H1 (cell line): ENCODE results near the gene ZNF283. TPM values are rescaled to one million over a fixed set of nuclear protein-coding genes. Genes with fewer than 3 reads are reported as not detected.

Experiments
- FOSL1 ChIP-seq: IDR thresholded peaks from 2 replicates; pipeline ENCODE4 v1.6.1; 2011; ENCODE audit warnings: mild to moderate bottlenecking, low read depth, low read length, moderate library complexity; ENCODE audit not compliant: insufficient read depth
- GABPA ChIP-seq: IDR thresholded peaks from 2 replicates; pipeline ENCODE4 v1.6.1; 2011; ENCODE audit warnings: mild to moderate bottlenecking, low read length, moderate library complexity, borderline replicate concordance; ENCODE audit not compliant: insufficient read depth
- JUND ChIP-seq: IDR thresholded peaks from 2 replicates; pipeline ENCODE4 v1.6.1; 2011; ENCODE audit warnings: mild to moderate bottlenecking, improper control_type of control experiment, low read length
- POLR2A ChIP-seq, 2 experiments: IDR thresholded peaks; 1 replicate in 1 of 2; 2 replicates in 1 of 2; pipeline ENCODE4 v1.6.1; 2011; ENCODE audit warnings: low read depth in 2 of 2, low read length in 2 of 2, mild to moderate bottlenecking in 2 of 2; ENCODE audit errors: control extremely low read depth in 1 of 2
- RBBP5 ChIP-seq: IDR thresholded peaks from 2 replicates; pipeline ENCODE4 v1.7.1; 2012; ENCODE audit warnings: low read depth, mild to moderate bottlenecking, inconsistent platforms, low read length, moderate library complexity, borderline replicate concordance
- SIN3A ChIP-seq, 2 experiments: IDR thresholded peaks in 1 of 2; conservative IDR thresholded peaks in 1 of 2; 2 replicates each; pipeline ENCODE4 v1.6.1; 2011 to 2012; ENCODE audit warnings: low read length in 2 of 2, improper control_type of control experiment in 1 of 2, low read depth in 1 of 2, mild to moderate bottlenecking in 1 of 2
- TEAD4 ChIP-seq: IDR thresholded peaks from 2 replicates; pipeline ENCODE4 v1.6.1; 2012; ENCODE audit warnings: low read depth, low read length, inconsistent platforms, mixed read lengths
- polyA plus RNA-seq, 7 experiments: library from polyadenylated mRNA; depleted of rRNA in 3 of 7; stranded (reverse) in 5 of 7; unstranded in 2 of 7; fragments of >200 nt in 5 of 7; fragments of 200-250 nt in 2 of 7; gene quantifications; 1 replicate in 5 of 7; 2 replicates in 1 of 7; 4 replicates in 1 of 7; pipeline versions ENCODE4 v1.2.1 to v1.2.3, GENCODE V29; 2011 to 2013; ENCODE audit warnings: missing spikeins in 2 of 7, mixed read lengths in 2 of 7
- total RNA-seq: library from RNA; stranded (reverse); fragmentation: NEBNext Ultra II Directional; extraction: Animal tissue kit (Norgen Biotek cat#: 25700); gene quantifications from 2 replicates; pipeline ENCODE4 v1.2.1, GENCODE V29; 2021
- TF ChIP-seq, protein P1 (sequence below): IDR thresholded peaks from 2 replicates; pipeline ENCODE4 v1.6.1; 2011; ENCODE audit warnings: low read length, improper control_type of control experiment
- TF ChIP-seq, protein P2 (sequence below): IDR thresholded peaks from 2 replicates; pipeline ENCODE4 v1.6.1; 2012; ENCODE audit warnings: inconsistent platforms

The ZNF283 gene
- total and polyA plus RNA-seq, 2 of the 8 experiments (the other 6 are each of a cell fraction or from before 2014, with no cell fraction given) = 1.1 to 4.3 TPM

DNA sequence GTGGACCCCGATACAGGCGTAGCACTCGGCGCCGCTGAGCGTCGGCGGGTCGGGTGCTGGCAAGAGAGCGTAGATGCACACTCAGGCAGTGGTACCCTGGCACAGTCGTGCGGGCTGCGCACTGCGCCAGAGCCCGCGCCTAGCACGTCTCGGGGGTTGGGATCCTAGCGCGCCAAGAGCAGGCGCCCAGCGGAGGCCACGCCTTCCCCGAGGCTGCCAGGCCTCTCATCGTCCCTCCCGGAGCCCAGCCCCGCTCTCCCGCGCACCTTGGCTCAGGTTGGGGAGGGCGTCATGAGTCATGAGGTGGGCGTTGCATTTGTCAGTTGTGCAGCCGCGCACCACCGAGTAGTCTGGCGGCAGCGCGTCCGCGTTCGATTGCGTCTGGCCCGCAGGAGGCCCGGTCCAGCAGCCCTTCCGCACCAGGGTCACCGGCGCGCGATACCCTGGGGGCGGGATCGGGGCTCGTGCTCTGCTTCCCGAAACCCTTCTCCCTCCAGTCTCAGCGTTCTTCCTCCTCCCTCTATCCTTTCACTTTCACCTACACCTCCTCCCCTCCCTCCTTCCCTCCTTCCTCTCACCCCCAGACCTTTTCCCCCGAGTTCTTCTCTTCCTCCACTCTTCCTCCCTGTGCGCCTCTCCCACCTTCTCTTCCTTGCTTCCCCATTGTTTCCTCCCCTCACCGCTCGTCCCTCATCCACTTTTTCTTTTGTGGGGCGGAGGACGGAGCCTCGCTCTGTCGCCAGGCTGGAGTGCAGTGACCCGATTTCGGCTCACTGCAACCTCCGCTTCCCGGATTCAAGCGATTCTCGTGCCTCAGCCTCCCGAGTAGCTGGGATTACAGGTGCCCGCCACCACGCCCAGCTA is 28.3 kb upstream of the ZNF283 start (continued):
- TF ChIP-seq, protein P1, sequence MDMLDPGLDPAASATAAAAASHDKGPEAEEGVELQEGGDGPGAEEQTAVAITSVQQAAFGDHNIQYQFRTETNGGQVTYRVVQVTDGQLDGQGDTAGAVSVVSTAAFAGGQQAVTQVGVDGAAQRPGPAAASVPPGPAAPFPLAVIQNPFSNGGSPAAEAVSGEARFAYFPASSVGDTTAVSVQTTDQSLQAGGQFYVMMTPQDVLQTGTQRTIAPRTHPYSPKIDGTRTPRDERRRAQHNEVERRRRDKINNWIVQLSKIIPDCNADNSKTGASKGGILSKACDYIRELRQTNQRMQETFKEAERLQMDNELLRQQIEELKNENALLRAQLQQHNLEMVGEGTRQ = no peak
- TF ChIP-seq TEAD4 (no peak), POLR2A (IDR thresholded peaks at IDR 0.05; ENCODE audit: control extremely low read depth in 1 of 2, low read depth in 2 of 2, low read length in 2 of 2) (peak in 1 of 2 experiments; percentile 37; a peak in 1 of 3 replicates), JUND (peak; percentile 74; the same call in 1 of the 2 replicates), RBBP5 (peak; percentile 62; the same call in 1 of the 2 replicates), FOSL1 (no peak), GABPA (no peak), SIN3A (conservative IDR thresholded peaks at IDR 0.05 in 1 of 2, IDR thresholded peaks at IDR 0.05 in 1 of 2; ENCODE audit: low read depth in 1 of 2, low read length in 2 of 2) (0 out of 4 replicates have a peak, but pooled peaks have one; percentile 32 to 38)
- TF ChIP-seq, protein P2, sequence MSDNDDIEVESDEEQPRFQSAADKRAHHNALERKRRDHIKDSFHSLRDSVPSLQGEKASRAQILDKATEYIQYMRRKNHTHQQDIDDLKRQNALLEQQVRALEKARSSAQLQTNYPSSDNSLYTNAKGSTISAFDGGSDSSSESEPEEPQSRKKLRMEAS = peak; percentile 62
